Measurements from ENCODE around the gene RBM48.
"Not testable (repeated sequence)": the region's sequence is repeated elsewhere in the genome, so short reads cannot be mapped to it uniquely, and the experiment has no call there.

Gene RBM48

DNA sequence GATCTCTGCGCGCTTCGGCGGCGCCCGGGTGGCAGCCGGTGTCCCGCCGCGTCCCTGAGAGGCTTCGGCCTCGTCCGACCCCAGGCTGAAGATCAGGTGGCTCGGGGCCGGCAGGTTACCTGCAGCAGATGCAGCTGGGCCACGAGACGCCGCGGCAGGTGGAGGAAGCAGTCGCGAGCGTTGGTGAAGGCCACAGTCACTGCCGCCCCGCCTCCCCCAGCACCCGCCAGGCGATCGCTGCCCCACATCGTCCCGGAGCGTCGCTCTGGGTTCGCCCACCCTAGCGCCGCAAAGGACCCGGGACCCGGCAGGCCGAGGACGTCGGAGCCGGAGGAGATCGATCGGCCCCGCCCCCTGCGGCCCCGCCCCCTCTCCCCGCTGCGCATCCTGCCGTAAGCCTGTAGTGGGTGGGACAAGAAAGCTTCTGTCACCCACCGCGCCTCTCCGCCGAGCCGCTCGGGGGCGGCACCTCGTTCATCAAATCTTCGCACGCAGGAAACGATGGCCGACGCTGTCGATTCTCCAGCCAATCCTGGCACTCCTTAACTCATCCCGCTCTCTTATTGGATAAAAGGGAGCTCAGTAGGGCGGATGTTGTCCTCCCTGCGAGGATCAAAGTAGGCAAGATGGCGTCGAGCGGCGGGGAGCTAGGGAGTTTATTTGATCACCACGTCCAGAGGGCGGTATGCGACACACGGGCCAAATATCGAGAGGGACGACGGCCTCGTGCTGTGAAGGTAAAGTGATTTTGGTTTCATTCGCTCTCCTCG, at the start of gene RBM48, which contains the start of gene PEX1:
Gene RBM48, plus strand, starts transcription at position 608 of the 770 bp plus-strand sequence. Its CDS starts 19 bp downstream, at position 627.
Gene PEX1, minus strand, starts transcription at position 333 of the 770 bp plus-strand sequence. Its CDS starts 85 bp downstream, at position 248.
- DNase-seq = peak; percentile 63 to 99 (median 96)

DNA sequence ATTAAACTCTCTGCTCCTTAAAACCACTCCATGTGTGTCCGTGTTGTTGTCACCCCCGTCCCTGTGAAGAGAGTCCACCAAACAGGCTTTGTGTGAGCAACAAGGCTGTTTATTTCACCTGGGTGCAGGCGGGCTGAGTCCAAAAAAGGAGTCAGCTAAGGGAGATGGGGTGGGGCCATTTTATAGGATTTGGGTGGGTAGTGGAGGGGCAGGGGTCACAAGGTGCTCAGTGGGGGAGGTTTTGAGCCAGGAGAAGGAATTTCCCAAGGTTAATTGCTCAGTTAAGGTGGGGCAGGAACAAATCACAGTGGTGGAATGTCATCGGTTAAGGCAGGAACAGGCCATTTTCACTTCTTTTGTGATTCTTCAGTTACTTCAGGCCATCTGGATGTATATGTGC, 49.4 kb upstream of the RBM48 start:
- DNase-seq = not testable (repeated sequence)

DNA sequence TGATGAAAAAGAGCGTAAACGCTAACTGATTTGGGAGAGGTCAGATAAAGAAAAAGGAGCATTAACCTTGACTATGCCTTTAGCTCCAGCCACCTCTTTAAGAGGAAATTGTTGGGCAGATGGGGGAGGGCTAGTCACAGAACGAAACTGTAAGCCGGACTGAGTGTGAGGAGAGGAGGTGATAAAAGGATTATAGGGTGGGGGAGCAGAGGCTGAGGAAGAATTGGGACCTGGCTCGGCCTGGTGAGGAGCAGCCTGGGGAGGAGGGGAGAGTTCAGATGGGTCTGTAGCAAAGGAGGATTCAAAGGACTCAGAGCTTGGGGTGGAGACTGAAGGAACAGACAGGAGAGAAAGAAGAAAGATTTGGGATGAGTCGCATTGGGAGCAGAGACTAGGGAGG, 45.0 kb upstream of the RBM48 start:
- DNase-seq = not testable (repeated sequence)

DNA sequence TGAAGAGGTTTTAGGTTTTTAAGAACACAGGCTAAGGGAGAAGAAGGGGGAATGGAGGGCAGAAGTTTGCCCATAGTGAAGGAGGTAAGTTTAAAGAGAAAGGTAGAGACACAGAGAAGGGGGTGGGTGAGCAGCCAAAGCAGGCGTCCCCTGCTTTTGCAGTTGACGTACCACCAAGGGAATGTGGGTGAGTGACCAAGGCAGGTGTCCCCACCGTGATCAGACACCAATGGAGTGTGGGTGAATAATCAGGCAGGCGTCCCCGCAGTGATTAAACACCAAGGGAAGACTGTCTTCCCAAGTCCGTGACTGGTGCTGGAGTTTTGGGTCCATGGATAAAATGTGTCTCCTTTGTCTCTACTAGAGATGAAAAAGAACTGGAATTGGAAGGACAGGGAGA, 44.4 kb upstream of the RBM48 start:
- DNase-seq = not testable (repeated sequence)

DNA sequence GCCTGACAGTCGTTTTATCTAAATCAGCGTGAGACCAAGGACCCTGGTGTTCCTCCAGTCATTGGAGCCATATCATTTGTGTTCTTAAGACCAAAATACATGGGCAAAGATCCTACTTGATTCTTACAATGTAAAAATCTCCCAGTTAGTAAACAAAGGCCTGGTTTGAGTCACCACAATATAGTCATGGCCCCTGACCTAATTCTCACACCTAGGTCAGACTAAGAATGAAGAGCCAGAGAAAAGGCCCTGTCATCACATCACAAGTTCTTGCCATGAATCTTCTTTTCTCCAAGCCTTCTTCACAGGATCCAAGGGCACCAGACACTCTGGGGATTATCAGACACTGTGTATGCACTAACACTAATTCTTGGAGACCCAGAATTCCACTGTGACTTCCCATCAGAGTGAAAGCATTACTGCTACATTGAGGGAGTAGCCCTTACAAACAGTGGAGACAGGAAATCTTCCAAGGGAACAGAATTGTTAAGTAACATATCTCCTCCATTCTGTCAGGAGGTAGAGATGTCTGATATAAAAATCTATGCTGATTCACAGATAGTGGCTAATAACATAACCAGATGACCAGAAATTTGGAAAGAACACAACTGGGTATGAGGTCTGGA, 43.2 kb upstream of the RBM48 start:
- DNase-seq = no peak

DNA sequence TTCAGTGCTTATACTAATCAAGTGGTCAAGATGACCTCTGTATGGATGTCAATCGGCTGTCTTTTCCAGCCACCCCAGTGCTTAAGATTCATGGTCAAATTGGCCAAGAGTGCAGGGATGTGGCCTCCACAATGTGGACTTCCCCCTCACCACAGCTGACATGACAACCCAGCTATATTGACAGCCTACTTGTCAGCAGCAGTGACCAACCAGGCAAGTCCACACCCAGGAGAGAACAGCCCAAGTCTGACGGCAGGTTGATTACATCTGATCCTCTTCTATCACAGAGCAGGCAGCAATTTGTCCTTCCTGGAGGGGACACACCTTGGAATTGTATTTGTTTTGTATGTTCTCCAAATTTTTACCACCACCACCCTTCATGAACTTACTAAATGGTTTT, 42.6 kb upstream of the RBM48 start:
- DNase-seq = no peak

DNA sequence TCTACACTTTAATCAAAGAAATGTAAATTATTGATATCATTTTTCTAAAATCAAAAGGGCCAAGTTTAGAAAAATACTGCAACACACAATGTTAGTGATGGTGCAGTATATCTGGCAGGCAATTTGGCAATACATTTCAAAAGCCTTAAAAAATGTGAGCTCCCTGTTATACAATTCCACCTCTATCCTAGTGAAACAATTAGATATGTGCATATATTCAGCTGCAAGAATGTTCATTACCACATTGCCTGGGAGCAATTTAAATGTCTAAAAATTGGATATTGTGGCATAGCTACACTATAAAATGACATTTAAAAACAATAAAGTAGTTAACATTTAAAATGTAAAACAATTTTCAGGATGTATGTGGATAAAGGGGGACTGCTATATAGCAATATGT, 40.8 kb upstream of the RBM48 start:
- DNase-seq = no peak

DNA sequence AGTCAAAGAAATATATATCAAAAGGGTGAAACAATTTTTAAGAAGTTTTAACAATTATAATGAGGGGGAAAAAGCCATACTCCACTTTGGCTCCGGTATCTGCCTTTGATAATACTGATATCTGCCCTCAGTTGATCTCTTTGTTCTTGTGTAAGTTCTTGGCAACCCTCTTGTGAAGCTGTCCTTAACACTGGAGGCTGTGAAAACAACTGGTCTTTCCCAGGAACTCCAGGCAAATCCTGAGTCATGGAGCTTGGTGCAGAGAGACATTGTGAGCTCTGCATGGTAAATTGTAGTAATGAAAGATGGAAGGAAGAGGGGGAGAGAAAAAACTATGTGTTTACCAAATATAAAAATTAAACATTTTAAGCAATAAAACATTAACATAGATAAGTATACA, 39.0 kb upstream of the RBM48 start:
- no peak for DNase-seq

DNA sequence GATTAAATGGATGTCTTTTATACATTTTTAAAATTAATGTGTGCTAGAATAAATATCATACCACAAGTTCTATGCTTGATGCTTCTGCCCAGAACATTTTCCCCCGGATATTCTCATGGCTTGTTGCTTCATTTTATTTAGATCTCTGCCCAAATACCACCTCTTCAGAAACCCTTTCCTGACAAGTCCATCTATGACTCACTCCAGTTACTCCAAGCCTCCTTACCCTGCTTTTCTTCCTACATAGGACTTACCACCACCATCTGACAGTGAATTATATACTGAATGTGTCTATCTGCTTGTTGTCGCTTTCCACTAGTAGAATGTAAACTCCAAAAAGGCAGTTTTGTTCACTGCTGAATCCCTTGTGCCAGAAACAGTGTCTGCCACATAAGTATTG, 31.7 kb upstream of the RBM48 start:
- no peak for DNase-seq

DNA sequence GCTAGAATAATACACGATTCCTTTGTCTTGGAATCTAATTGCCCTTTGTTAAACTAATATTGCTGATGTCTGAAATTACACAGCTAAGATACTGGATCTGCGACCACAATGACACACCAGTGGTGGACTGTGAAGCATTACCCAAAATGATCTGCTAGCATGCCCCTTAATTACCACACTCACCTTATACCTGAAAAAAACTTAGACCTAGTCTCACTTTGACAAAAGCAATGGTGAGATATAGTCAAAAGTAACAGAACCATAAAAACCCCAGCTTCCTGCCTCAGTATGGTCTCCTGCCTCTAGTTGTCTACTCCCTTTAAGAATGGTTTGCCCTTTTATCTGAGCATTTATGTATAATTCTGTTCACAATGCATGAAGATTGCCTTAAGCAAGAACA, 30.0 kb upstream of the RBM48 start:
- no peak for DNase-seq

DNA sequence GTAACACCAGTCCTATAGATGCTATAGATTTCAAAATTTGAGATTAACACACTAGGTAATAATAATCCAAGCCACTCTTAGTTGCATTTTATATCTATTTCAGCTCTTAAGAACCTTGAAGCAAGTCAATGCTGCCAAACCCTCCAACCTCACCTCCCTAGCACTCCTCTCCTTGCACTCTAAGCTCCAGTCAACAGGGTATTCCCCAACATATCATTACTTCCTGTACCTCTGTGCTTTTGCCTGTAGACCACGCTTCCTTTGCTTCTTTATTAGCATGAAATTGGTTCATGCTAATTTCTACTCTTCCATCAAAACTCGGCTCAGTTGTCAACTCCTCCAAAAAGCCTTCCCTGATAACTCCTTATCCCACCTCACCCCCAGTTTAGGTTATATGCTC, 24.8 kb upstream of the RBM48 start:
- DNase-seq = no peak

DNA sequence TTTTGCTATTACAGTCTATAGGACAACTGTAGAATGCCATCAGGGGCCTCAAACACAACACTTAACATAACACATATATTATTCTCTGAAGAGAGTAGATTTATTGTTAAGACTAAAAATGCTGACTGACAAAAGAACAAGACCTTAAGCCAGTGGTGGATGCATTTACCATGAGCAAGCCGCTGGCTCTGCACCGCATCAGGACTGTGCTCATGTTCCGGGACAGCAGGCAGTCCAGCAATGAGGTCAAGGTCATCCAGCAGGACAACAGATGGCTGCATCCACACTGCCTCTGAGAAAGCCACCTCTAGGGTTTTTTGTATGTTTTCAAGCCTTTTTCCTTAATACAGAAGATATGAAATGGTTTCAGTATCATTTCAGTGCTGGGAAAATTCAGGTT, 24.0 kb upstream of the RBM48 start:
- no peak for DNase-seq

DNA sequence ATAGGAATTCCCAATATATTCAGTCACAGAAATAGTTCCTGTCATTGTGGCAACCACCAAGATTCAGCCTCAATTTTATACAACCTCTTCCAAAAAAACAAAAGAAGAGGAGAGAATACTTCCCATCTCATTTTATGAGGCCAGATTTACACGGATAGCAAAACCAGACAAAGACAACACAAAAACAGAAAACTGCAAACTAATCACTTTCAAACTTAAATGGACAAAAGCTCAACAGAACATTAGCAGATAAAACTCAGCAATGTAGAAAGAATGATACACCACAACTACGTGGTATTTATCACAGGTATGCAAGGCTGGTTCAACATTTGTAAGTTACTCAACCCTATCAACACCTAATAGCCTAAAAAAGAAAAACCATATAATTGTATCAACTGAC, 22.2 kb upstream of the RBM48 start:
- DNase-seq = no peak

DNA sequence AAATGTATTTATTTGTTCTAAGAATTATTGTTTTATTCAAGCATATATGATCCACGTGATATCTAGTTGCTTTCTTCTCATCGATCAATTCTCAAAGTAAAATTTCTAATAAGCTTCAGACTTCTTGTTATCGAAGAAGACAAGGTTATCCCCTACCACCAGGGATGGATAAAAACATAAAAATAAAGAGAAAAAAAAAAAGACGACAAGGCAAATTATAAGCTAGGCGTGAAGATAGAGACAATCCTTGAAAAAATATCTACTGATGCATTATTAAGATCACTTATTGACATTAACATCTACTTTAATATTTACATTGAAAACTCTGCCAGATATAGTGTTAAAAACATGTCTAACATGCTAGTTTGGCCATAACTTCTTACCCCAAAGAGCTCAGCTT, 19.6 kb upstream of the RBM48 start:
- DNase-seq = no peak

DNA sequence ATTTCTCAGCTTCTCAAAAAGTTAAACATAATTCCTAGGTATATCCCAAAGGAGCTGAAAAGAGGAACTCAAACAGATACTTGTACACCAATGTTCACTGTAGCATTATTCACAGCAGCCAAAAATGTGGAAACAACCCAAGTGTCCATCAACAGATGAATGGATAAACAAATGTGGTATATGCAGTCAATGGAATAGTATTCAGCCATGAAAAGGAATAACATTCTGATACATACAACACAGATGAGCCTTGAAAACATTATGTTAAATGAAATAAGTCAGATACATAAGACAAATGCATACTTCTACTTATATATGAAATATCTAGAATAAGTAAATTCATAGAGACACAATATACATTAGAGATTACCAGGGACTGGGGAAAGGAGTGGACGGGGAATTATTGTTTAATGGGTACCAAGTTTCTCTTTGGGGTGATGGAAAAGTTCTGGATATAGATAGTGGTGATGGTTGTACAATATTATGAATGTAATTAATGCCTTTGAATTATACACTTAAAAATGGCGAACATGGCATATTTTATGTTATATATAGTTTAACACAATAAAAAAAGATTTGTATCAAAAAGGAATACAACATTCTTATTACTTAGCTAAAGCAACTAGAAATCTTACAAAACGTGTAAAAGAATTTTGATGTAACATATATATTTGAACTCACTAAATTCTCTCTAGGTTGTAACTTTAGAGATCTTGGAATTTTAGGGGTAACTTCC, 15.3 kb upstream of the RBM48 start:
- DNase-seq = no peak

DNA sequence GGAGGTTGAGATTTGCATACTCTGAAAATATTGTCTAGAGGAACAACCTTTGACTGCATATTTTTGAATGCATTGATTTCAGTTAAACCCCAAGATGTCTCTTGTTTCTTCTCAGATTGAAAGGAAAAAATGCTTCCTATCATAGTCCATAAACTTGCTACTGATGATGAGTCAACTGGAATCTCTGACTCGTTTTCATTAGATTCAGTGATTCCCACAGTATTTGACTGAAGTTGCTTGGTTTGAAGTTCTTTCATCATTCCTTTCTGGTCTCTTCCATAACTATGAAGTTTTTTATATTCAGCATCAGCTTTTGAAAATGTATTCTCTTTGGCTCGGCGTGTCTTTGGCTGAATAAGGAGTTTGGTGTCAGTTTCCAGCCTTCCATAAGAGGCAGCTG, 11.0 kb upstream of the RBM48 start:
- DNase-seq = no peak

DNA sequence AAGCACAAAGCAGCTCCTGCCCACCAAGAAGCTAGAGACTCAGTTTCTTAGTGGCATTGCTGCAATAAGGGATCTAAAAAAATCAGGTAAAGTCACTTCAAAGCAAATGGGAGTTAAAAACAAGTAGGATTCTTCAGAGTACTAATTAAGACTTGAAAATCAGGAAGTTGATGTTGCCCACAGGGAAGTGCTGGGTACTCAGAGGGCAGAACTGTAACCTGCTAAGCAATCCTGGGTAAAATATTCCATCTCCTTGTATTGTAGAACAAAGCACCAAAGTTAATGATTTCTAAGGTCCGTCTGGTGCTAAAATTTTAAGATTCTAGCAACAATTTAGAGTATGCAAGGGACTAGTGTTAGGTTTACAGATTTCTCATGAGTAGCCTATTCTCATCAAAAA, 8.6 kb upstream of the RBM48 start:
- no peak for DNase-seq

DNA sequence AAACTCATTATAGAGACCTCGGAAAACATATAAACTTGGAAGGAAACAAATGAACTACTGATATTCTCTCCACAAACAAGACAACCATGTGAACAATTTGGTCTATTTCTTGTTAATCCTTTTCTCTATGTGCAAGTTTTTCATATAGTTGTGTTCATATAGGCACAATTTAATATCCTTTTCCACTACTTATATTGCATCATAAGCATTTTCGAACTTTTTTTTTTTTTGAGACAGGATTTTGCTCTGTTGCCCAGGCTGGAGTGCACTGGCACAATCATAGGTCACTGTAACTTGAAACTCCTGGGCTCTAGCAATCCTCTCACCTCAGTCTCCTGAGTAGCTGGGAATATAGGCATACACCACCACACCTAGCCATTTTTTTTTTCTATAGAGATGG, 5.5 kb upstream of the RBM48 start:
- DNase-seq = no peak

DNA sequence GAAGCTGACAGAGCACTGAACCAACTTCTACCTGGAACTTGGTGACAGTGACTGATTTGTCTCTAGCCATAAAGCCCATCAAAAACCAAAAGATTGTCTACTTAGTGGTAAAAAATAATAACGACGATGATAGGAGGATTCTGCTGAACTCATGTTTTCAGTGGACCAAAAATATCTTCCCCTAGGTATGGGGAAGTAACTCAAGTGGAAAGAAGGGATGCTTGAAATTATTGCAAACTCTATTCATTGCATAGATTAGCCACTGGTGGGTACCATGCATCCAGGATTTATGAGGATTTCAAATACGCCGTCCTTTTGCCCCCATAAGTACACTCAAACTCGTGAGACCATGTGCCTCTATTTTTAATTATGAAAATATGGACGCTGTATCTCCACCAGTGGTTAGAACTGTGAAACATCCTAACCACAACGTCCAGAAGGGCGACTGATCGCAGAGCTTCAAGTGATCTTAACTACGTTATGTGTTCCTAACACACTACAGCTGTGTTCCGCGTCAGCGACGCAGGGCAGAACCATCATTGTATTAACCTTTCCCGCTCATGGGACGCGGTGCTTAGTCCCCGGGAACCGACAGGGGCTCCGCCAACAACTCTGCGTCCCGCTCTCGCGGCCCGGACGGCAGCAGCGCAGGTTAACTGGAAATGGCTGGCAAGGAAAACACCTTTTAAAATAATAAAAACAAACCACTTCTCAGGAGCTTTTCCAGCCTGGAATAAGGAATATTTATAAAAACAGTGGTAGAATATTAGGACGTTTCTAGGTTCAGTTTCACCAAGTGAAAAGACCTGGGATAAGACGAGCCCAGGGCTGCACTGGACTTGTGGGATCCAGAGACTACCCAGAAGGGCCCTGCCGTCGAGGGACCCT, 1.1 kb upstream of the RBM48 start:
- DNase-seq = peak in 31 of 58 donors; percentile 4 to 46 (median 22)

DNA sequence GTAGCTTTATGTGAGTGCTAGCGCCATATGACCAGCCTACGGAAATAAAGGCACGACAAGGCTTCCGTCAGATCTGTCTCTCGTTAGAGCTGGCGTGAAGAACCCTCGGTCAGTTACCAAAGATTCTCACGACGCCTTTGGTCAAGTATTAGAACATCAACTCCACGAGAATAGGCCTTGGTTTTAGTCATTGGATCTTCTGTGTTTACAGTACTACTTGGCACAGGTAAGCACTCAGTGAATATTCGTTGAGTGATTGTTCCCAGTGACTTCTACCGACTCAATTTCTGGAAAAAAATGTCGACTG, 316 bp downstream of the RBM48 start:
- no peak for DNase-seq

DNA sequence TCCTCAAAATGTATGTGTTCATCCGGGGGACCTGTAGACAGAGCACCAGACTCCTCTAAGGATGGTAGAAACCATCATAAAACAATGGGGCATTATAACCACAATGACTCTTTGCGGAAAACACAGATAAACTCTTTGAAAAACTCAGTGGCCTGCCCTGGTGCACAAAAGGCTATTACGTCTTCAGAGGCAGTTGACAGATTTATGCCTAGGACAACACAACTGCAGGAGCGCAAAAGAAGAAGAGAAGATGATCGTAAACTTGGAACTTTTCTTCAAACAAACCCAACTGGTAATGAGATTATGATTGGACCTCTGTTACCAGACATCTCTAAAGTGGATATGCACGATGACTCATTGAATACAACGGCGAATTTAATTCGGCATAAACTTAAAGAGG, 6.0 kb downstream of the RBM48 start:
- no peak for DNase-seq

DNA sequence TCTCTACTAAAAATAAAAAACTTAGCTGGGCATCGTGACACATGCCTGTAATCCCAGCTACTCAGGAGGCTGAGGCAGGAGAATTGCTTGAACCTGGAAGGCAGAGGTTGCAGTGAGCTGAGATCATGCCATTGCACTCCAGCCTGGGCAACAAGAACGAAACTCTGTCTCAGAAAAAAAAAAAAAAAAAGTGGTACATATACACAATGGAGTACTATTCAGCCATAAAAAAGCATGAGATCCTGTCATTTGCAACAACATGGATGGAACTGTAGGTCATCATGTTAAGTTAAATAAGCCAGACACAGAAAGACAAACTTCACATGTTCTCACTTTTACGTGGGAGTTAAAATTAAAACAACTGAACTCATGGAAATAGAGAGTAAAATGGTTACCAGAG, 14.9 kb downstream of the RBM48 start:
- not testable (repeated sequence) for DNase-seq

Data from anterior cingulate cortex (tissue), 58 donors.